HG03064 (cell line): ENCODE results near the gene PGGT1B.
A peak's percentile ranks its signal among the peaks of the same experiment; 100 is the strongest.
"Not testable (repeated sequence)": the region's sequence is repeated elsewhere in the genome, so short reads cannot be mapped to it uniquely, and the experiment has no call there.

Experiments
- ATAC-seq: cut with Tn5 transposase; IDR thresholded peaks from one replicate; pipeline ENCODE4 v1.9.1; 2021; ENCODE audit warnings: low read depth; ENCODE audit not compliant: unreplicated experiment

PGGT1B gene

GRCh38 chr5:115262011-115262320, 711 bp downstream of the PGGT1B start:
- peak; percentile 41 for ATAC-seq

GRCh38 chr5:115260248-115260647, 2.4 kb downstream of the PGGT1B start:
- ATAC-seq, result no peak

GRCh38 chr5:115257981-115258380, 4.7 kb downstream of the PGGT1B start:
- no peak for ATAC-seq

- not testable (repeated sequence) for ATAC-seq
These were observed 13.3 kb downstream of the PGGT1B start for GRCh38 chr5:115249379-115249778.

GRCh38 chr5:115246361-115246991, 16.2 kb downstream of the PGGT1B start:
- no peak for ATAC-seq

DNA sequence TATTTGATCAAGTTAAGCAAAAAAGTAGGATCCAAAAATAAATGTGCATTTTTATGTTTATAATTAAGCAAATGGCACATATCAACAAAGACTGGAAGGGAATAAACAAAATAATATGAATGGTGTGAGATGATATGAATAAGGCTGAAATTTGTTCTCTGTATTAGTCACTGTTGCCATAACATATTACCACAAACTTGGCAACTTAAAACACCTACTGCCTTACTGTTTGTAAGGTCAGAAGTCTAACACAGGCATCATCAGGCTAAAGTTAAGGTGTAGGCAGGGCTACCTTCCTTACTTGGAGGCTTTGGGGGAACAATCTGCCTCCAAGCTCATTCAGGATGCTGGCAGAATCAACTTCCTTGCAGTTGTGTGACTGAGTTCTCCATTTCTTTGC, 19.3 kb downstream of the PGGT1B start:
- ATAC-seq, result no peak

DNA sequence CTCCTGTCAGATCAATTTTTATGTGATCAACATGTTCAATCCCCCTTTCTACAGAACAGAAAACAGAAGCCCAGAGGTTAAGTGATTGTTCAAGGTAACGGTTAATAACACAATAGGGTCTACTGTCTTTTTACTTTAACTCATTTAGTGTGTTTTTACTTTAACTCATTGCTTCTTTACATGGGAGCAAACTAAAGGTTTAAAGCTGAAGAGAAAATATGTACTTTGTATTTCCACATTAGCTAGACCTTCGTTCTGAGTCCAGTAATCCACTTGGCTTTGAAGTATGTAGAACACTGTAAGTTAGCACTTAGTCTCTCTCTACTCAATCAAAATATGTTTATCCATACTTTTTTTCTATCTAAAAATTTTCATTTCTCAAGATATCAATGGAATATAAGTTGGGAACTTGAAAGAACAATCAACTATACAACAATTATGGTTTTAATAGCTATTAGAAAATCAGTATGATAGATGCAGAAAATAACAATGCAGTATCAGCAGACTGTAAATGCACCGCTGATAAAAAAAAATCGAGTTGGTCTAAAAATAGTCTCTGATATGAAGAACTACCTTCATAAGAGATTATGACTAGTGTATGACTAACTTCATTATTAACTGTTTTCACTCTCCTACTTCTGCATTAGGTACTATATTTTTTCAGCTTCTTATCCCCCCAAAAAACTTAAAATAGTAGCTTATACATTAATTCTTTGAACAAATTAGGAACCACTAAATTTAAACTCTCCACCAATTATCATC, 20.6 kb downstream of the PGGT1B start:
- no peak for ATAC-seq

DNA sequence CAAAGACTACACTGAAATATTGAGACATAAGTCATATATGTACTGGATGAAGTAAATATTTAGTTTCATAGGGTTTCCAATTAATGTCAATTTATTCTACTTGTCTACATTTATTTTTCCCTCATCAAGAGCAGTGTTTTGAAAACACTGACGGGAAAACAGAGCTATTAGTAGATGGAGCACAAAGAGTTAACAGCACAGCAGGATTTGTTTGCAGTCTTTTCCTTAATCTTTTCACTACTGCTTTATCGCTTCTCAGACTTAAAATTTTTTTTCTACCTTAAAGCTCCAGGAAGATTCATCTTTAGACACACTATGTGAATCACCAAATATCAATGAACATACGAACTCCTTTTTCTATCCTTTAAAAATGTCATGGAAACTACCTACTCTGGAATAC, 25.6 kb downstream of the PGGT1B start:
- ATAC-seq, result no peak

- no peak for ATAC-seq
These were observed 26.1 kb downstream of the PGGT1B start for GRCh38 chr5:115236599-115236998.

DNA sequence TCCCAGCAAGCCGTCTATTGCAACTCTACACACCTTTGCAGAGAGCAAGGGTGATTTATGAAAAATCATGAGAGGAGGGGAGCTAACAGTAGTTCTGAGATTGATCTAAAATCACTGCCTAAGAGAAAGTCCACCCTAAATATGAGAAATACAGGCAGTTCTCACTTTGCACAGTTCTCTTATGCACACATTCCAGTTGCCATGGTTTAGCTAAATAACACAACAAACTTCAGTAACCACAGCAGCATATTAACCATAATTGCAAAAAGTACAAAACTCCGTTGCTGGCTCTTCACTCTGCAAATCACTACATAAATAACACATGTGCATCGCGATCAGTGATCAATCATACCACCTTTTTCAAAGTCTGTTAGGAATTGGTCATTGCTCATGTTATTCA, 31.1 kb downstream of the PGGT1B start:
- no peak for ATAC-seq

DNA sequence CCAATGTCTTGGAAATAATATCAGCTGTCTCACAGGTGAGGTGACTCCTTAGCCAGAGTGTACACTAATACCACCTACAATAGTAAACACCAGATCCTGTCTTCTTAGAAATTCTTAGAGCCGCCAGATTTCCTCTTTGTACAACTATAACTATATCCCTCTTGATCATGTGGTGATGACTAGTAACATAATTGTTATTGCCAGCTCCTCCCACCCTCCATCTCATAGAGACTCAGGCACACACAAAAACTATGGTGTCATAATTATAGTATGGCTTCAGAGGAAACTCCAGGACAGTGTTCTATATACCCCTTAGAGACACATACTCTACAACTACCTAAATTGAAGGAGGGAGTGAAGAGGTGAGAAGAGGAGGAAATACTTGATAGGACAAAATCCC, 33.1 kb downstream of the PGGT1B start:
- no peak for ATAC-seq

DNA sequence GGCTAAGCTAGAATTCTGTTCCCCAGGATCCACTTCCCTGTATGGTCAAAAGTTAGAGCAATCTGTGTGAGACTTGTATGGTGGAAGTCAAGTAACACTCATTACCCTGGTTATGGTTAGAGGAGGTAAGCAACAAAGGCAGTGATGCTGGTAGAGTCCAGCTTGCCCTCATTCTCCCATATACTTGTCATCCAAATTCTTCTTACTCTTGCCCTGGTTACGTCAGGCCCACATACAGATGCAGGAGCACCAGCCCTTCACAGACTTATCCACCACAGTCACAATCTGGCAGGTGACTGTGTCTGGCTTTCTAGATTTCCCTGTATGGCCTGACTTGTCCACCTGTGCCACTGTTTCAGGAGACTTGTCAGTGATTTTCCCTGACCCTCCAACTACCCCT, 35.4 kb downstream of the PGGT1B start:
- no peak for ATAC-seq

- no peak for ATAC-seq
These were observed 48.1 kb downstream of the PGGT1B start for GRCh38 chr5:115214541-115214940.

- peak; percentile 100 for ATAC-seq
These were observed 53.4 kb downstream of the PGGT1B start for GRCh38 chr5:115209279-115209678.

DNA sequence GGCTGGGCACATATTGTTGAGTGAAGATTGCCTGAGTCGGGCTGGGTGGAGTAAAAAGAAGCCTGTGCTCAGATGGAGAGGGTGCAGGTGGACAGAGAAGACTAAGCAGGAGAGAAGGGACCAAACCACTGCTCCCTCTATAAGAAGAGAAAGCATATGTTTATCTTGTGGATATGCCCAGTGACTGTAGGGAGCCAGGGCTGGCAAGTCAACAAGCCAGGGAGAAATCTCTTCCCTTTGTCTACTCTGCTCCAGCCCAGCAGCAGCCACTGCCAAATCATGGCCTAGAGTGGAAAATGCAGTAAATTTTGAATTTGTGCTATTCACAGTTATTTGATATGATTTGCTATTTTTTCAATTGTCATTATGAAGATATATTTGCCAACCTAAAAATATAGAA, 59.7 kb downstream of the PGGT1B start:
- ATAC-seq, result no peak

- no peak for ATAC-seq
These were observed 66.5 kb downstream of the PGGT1B start for GRCh38 chr5:115196161-115196560.

DNA sequence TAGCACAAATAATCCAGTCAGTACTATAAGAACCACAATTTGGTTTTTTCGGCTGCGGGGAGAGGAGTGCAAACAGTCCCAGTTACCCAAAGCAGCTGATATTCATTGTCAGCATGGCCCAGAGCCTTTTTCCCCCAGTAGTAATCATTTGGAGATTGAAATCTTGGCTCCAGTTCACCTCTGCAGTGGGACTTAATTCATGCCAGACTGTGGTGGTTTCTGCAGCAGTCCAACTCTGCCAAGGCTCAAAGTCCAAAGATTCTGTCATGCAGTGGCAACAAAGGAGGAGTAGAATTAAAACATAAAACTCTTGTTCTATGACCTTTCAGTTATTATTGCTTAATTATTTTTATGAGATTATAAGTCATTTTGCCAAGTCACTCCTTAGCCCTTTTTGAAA, 68.0 kb downstream of the PGGT1B start:
- ATAC-seq, result no peak

DNA sequence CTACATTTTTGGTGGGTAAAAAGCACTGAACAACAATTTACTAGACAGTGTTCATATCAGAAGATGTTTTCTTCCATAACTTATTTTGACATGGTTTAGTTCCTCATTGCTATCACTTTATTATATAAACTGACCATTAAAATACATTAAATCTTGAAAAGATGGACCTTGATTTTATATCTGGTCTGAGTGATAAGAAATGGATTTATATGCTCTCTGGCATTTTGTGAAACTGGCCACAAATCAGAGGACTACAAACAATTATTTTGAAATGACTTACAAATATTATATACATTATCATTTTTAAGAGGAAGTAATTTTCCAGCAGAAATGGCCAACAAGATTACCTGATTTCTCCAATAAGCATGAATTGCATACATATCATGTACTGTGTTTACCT, 69.4 kb downstream of the PGGT1B start:
- no peak for ATAC-seq

DNA sequence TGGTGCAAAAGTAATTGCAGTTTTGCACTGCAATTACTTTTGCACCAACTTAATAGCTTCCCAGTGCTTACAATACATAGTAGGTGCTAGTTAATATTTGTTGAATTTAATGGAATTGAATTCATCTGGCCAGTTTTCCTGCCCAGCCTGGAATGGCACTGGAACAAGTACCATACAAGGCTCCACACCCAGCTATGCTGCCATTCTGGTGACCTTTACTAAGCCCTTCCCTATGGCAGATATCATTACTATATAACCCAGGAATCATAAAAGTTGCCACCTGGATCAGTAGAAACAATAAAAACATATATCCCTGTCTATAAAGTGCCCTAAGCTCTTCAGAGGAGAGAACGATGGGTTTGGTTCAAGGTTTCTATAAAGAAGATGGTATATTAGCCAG, 70.6 kb downstream of the PGGT1B start:
- no peak for ATAC-seq

DNA sequence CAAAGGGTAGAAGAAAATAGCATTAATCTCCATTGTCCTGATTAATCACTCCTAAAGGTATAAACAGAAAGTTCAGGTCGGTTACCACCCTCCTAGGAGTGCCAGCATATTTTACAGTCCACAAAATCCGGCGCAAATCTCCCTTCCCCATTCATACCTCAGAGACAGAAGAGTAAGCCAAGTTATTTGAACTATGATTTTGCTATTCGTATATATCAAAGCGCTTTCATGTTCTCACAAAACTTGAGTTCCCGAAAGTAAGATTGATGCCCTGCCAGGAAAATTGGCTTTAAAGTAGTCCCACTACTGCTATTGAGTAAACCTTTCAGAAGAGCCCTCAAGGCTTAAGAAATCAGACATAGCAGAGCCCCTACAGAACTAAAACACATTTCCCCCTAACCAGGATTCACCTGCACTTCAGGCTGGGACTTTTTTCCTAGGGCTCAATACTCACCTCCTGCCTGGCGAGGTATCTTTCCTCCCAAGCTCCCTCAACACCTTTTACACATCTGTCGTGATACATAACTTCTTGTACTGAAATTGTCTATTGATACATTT, 71.1 kb downstream of the PGGT1B start:
- ATAC-seq, result no peak

GRCh38 chr5:115190388-115190787, 72.3 kb downstream of the PGGT1B start:
- no peak for ATAC-seq

GRCh38 chr5:115189866-115190265, 72.8 kb downstream of the PGGT1B start:
- ATAC-seq, result no peak
